ENCODE measurements around the gene SGO2. TPM values are rescaled to one million over a fixed set of nuclear protein-coding genes. Genes with fewer than 3 reads are reported as not detected.
A peak's percentile ranks its signal among the peaks of the same experiment; 100 is the strongest.

Gene SGO2
- total and polyA plus RNA-seq, 2 of the 13 experiments (the other 11 are each of a cell fraction or from before 2014, with no cell fraction given) = 5.1 to 16.2 TPM

DNA sequence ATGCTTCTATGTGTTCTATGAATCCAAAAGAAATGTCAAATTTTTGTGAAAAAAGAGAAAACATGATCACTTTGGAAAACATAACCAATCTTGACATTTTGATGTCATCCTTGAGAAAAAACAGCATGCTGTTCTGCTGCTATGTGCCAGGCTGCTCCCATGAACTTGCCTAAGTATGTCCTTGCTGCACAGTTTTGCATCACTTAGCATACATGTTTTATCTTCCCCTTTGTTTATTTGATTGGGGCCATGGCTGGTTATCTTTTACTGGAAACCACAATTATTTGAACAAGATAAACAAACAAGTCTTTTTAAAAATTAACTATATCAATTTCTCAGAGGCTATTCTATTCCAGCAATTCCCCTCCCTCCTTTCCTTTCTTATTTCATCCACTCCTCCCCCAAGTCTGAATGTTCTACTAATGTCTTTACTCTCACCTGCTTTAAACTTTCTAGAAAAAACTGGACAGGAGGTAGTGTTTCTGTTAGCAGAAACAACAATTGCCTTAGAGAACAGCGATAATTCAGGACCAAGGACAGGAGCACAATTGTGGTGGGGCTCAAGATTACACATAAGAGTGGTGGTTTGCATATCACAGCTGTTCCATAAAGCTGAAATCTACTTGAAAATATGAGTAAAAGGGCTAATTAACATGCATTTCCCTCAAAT lies 66.5 kb downstream of the SGO2 start (continued):
- TF ChIP-seq KIAA2018 (CRISPR knock-in tag; IDR thresholded peaks at IDR 0.05; ENCODE audit: borderline replicate concordance) = no peak
- no peak for TF ChIP-seq CBX5 (CRISPR knock-in tag; IDR thresholded peaks at IDR 0.05; ENCODE audit: borderline replicate concordance)
- TF ChIP-seq NFIC (IDR thresholded peaks at IDR 0.05; ENCODE audit: low read length) = no peak
- no peak for TF ChIP-seq ZNF30 (CRISPR knock-in tag; IDR thresholded peaks at IDR 0.05)
- TF ChIP-seq KDM2A (CRISPR knock-in tag; IDR thresholded peaks at IDR 0.05; ENCODE audit: borderline replicate concordance, low read depth) = no peak
- no peak for TF ChIP-seq ZNF564 (CRISPR knock-in tag; IDR thresholded peaks at IDR 0.05)
- TF ChIP-seq RARA (CRISPR knock-in tag; IDR thresholded peaks at IDR 0.05) = 0 out of 2 replicates have a peak, but pooled peaks have one; percentile 8
- TF ChIP-seq, protein P1, sequence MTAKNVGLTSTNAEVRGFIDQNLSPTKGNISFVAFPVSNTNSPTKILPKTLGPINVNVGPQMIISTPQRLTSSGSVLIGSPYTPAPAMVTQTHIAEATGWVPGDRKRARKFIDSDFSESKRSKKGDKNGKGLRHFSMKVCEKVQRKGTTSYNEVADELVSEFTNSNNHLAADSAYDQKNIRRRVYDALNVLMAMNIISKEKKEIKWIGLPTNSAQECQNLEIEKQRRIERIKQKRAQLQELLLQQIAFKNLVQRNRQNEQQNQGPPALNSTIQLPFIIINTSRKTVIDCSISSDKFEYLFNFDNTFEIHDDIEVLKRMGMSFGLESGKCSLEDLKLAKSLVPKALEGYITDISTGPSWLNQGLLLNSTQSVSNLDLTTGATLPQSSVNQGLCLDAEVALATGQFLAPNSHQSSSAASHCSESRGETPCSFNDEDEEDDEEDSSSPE (CRISPR knock-in tag; IDR thresholded peaks at IDR 0.05) = no peak
- no peak for TF ChIP-seq ETS1 (CRISPR knock-in tag; IDR thresholded peaks at IDR 0.05)
- no peak for TF ChIP-seq HOXA3 (CRISPR knock-in tag; IDR thresholded peaks at IDR 0.05)
- TF ChIP-seq NPAS2 (CRISPR knock-in tag; IDR thresholded peaks at IDR 0.05; ENCODE audit: borderline replicate concordance) = no peak
- TF ChIP-seq PLRG1 (conservative IDR thresholded peaks at IDR 0.05) = no peak
- no peak for TF ChIP-seq U2AF1 (optimal IDR thresholded peaks at IDR 0.05; ENCODE audit: low read depth, low read length)
- TF ChIP-seq NCOA5 (CRISPR knock-in tag; IDR thresholded peaks at IDR 0.05) = no peak
- TF ChIP-seq NCOA1 (CRISPR knock-in tag; IDR thresholded peaks at IDR 0.05) = no peak
- no peak for TF ChIP-seq SUZ12 (IDR thresholded peaks at IDR 0.05; ENCODE audit: low read depth, low read length)
- no peak for TF ChIP-seq EZH2 (conservative IDR thresholded peaks at IDR 0.05; ENCODE audit: low read depth, low read length)
- no peak for TF ChIP-seq SSRP1 (CRISPR knock-in tag; IDR thresholded peaks at IDR 0.05)
- peak; percentile 72; the same call in 1 of the 2 replicates for TF ChIP-seq TGIF2 (CRISPR knock-in tag; IDR thresholded peaks at IDR 0.05)
- no peak for TF ChIP-seq ZNF24 (IDR thresholded peaks at IDR 0.05)
- no peak for TF ChIP-seq ZFX (CRISPR knock-in tag; IDR thresholded peaks at IDR 0.05; ENCODE audit: low read depth)

Data from HepG2 (cell line).